Pancreas (tissue), 10 donors: ENCODE measurements around the gene TUBB6. TPM values are rescaled to one million over a fixed set of nuclear protein-coding genes. Genes with fewer than 3 reads are reported as not detected.

ENCODE experiments used
- ATAC-seq, 4 donors: fragments of 200-7000 bp; cut with Tn5 transposase; one replicate each; pipeline versions ENCODE4 v1.8.0 to v1.9.1; 2020; ENCODE audit warnings: mild to moderate bottlenecking in 4 of 4, moderate library complexity in 4 of 4
- DNase-seq, 6 donors: peaks; one replicate each; pipeline ENCODE4 v3.0.0-alpha.2; 2020
- FAIRE-seq: peaks from 2 replicates; lab custom pipeline; 2012; peaks lifted over from hg19 to GRCh38; lab: Jason Lieb, UNC
- H3K27ac ChIP-seq, 4 donors: fragments of 200-600 bp; sonication (generic); 1 replicate in 3 of 4; 2 replicates in 1 of 4; pipeline versions ENCODE4 v1.5.0 to v1.8.0; 2020
- H3K27me3 ChIP-seq, 4 donors: fragments of 200-600 bp; one replicate each; pipeline ENCODE4 v1.8.0; 2021
- H3K36me3 ChIP-seq, 3 donors: fragments of 200-600 bp; sonication (generic) in 1 of 3; one replicate each; pipeline versions ENCODE4 v1.5.0 to v1.8.0; 2020 to 2021
- H3K4me1 ChIP-seq, 3 donors: fragments of 200-600 bp; one replicate each; pipeline ENCODE4 v1.8.0; 2021
- H3K4me3 ChIP-seq, 4 donors: fragments of 200-600 bp; sonication (generic) in 2 of 4; one replicate each; pipeline versions ENCODE4 v1.5.0 to v1.8.0; 2020 to 2021
- H3K9me3 ChIP-seq, 4 donors: fragments of 200-600 bp; one replicate each; pipeline ENCODE4 v1.8.0; 2021
- CTCF ChIP-seq, 4 donors: fragments of 200-600 bp; sonication (generic) in 3 of 4; IDR thresholded peaks; one replicate each; pipeline versions ENCODE4 v1.5.0 to v1.8.0; 2021; ENCODE audit warnings: antibody characterized with exemption in 4 of 4
- WGBS, 2 donors: extraction: QIAGEN DNeasy Blood & Tissue Kit; methylation state at CpG; one replicate each; pipeline ENCODE4 v1.1.7; 2013; 5-methylcytosine and 5-hydroxymethylcytosine counted together
- intact Hi-C, 3 donors: fragments of 100-400 bp; cut with DNase I; formaldehyde crosslinking; loops; one replicate each; pipeline versions ENCODE4 v1.11.1 to v1.14.2; 2022
- polyA plus RNA-seq, 2 donors: library from polyadenylated mRNA; stranded (reverse); fragments of 200-250 nt; gene quantifications; one replicate each; pipeline ENCODE4 v1.2.3, GENCODE V29; 2013
- total RNA-seq, 6 donors: library from RNA; stranded (reverse); fragmentation: NEBNext Ultra II Directional in 4 of 6; extraction: Animal tissue kit (Norgen Biotek cat#: 25700) in 4 of 6; gene quantifications; one replicate each; pipeline versions ENCODE4 v1.2.1 to v1.2.4, GENCODE V29; 2021 to 2023
- donor health status: healthy with polysubstance abuse.
- donor health status: DM: no; HTN: no; CAD: no; lungs with moderate emphysema.
- donor health status: DM: no; HTN: no; CAD: no.
- donor health status: control.
- donor health status: control.
- donor health status: Bipolar disorder and iron deficiency.
- donor health status: DM: yes; HTN: yes; CAD: no.
- donor health status: DM: no; HTN: no; CAD: no.
- donor health status: DM: no; HTN: no; CAD: no.
- donor health status: DM: yes; HTN: yes; CAD: no.

TUBB6 gene
- total and polyA plus RNA-seq, 8 donors, result 18.0 to 35.0 (median 26.2) TPM

- Histone ChIP-seq H3K4me3 (peak overlapping the region in 1 of 4 donors; percentile 7), H3K4me1 (no peaks in the 10 kb centered on the region), H3K27me3 (no peaks in the 10 kb centered on the region), H3K27ac (peak overlapping the region in 2 of 4 donors; percentile 44 to 59), H3K36me3 (no peaks in the 10 kb centered on the region), H3K9me3 (no peaks in the 10 kb centered on the region)
- ATAC-seq, result peak in 3 of 4 donors; percentile 67 to 75 (median 72)
- peak; percentile 79 for FAIRE-seq
- no peak for TF ChIP-seq CTCF (IDR thresholded peaks at IDR 0.05)
- intact Hi-C loops, result no loop called here
- 73 to 76% methylated on average over 30 of the region's 30 CpGs for WGBS, 2 donors
- no peak for DNase-seq
Measured at GRCh38 chr18:12278741-12279682, 29.0 kb upstream of the TUBB6 start.

- Histone ChIP-seq H3K36me3 (no peaks in the 10 kb centered on the region), H3K4me3 (no peak overlapping the region), H3K9me3 (no peaks in the 10 kb centered on the region), H3K27ac (peak overlapping the region in 2 of 4 donors; percentile 44 to 59), H3K27me3 (no peaks in the 10 kb centered on the region), H3K4me1 (no peaks in the 10 kb centered on the region)
- no peak for FAIRE-seq
- 83% methylated on average over 16 of the region's 16 CpGs for WGBS, 2 donors
- no peak for TF ChIP-seq CTCF (IDR thresholded peaks at IDR 0.05)
- intact Hi-C loops, result no loop called here
- no peak for DNase-seq
- ATAC-seq, result no peak
Measured at GRCh38 chr18:12279781-12280531, 28.1 kb upstream of the TUBB6 start.

GRCh38 chr18:12281861-12282260 is 26.2 kb upstream of the TUBB6 start:
- WGBS, 2 donors, result 46 to 52% methylated on average over 1 of the region's 1 CpG
- Histone ChIP-seq H3K9me3 (no peaks in the 10 kb centered on the region), H3K27ac (no peak overlapping the region), H3K4me3 (no peak overlapping the region), H3K27me3 (no peaks in the 10 kb centered on the region), H3K36me3 (no peaks in the 10 kb centered on the region), H3K4me1 (no peaks in the 10 kb centered on the region)
- ATAC-seq, result no peak
- DNase-seq, result no peak
- TF ChIP-seq CTCF (IDR thresholded peaks at IDR 0.05), result no peak
- intact Hi-C loops, result no loop called here
- FAIRE-seq, result no peak

GRCh38 chr18:12282442-12283039 is 25.5 kb upstream of the TUBB6 start:
- intact Hi-C loops, result no loop called here
- Histone ChIP-seq H3K36me3 (no peaks in the 10 kb centered on the region), H3K4me3 (no peak overlapping the region), H3K9me3 (no peaks in the 10 kb centered on the region), H3K4me1 (no peaks in the 10 kb centered on the region), H3K27me3 (no peaks in the 10 kb centered on the region), H3K27ac (no peak overlapping the region)
- no peak for TF ChIP-seq CTCF (IDR thresholded peaks at IDR 0.05)
- 79 to 84% methylated on average over 9 of the region's 9 CpGs for WGBS, 2 donors
- DNase-seq, result no peak
- no peak for FAIRE-seq
- ATAC-seq, result no peak
